Mucosa of descending colon (tissue), 3 donors: ENCODE data around the gene RBM47. TPM values are rescaled to one million over a fixed set of nuclear protein-coding genes. Genes with fewer than 3 reads are reported as not detected.

ENCODE experiments used
- ATAC-seq: fragments of 200-7000 bp; cut with Tn5 transposase; one replicate; pipeline ENCODE4 v1.9.1; 2020; ENCODE audit warnings: mild to moderate bottlenecking, moderate library complexity
- DNase-seq, 3 donors: peaks; one replicate each; pipeline ENCODE4 v3.0.0-alpha.2; 2020
- H3K36me3 ChIP-seq: fragments of 200-600 bp; one replicate; pipeline ENCODE4 v1.8.0; 2021; ENCODE audit warnings: low read depth, mild to moderate bottlenecking
- H3K4me1 ChIP-seq: fragments of 200-600 bp; one replicate; pipeline ENCODE4 v1.8.0; 2021; ENCODE audit warnings: low read depth, mild to moderate bottlenecking
- H3K4me3 ChIP-seq: fragments of 200-600 bp; one replicate; pipeline ENCODE4 v1.8.0; 2021; ENCODE audit warnings: mild to moderate bottlenecking
- H3K9me3 ChIP-seq: fragments of 200-600 bp; one replicate; pipeline ENCODE4 v1.8.0; 2021; ENCODE audit warnings: mild to moderate bottlenecking
- intact Hi-C, 2 donors: fragments of 100-400 bp; cut with DNase I in 1 of 2; cut with micrococcal nuclease in 1 of 2; formaldehyde crosslinking; loops; one replicate each; pipeline versions ENCODE4 v1.11.0 to v1.11.1; 2022; cut with DNase I, micrococcal nuclease
- total RNA-seq, 3 donors: library from RNA; stranded (reverse); fragmentation: NEBNext Ultra II Directional in 2 of 3; extraction: Animal tissue kit (Norgen Biotek cat#: 25700) in 2 of 3; gene quantifications; one replicate each; pipeline versions ENCODE4 v1.2.1 to v1.2.4, GENCODE V29; 2021 to 2023
- TF ChIP-seq, protein P1 (sequence below): fragments of 200-600 bp; IDR thresholded peaks from one replicate; pipeline ENCODE4 v1.8.0; 2022; ENCODE audit warnings: antibody characterized with exemption, mild to moderate bottlenecking
- donor health status: DM: no; HTN: no; CAD: no; lungs with moderate emphysema.
- donor health status: DM: no; HTN: no; CAD: no.
- donor health status: DM: no; HTN: yes; CAD: no.

The RBM47 gene
- total RNA-seq, 3 donors from 2014 or later = 144 to 309 (median 258) TPM

DNA sequence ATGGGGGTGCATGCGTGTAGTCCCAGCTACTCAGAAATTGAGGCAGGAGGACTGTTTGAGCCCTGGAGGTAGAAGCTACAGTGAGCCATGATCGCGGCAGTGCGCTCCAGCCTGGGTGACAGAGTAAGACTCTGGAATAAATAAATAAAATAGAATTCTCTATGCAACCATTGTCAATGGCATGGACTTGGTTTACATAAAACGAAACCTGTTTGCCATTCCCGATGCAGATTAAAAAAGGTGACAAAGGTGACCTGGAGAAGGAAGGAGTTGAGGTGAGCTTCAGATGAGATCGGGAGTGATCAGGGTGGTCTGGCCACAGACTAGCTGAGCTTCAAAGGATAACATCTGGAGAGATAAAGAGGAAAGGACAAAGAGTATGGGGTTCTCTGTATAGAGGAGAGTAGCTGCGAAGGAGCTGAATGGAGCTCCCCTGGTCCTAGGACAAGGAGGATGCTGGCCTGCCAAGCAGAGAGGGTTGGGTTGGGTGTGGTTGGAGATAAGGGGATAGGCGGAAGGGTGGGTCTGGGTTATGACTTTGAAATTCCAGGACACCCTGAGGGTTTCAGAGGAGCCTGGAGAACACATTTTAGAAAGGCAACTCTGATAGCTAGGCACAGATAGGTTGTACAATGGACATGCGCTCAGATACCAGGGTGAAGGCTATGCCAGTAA, 98.6 kb downstream of the RBM47 start:
- ATAC-seq (peak; percentile 98), DNase-seq (peak; percentile 74 to 84 (median 77))
- TF ChIP-seq, protein P1, sequence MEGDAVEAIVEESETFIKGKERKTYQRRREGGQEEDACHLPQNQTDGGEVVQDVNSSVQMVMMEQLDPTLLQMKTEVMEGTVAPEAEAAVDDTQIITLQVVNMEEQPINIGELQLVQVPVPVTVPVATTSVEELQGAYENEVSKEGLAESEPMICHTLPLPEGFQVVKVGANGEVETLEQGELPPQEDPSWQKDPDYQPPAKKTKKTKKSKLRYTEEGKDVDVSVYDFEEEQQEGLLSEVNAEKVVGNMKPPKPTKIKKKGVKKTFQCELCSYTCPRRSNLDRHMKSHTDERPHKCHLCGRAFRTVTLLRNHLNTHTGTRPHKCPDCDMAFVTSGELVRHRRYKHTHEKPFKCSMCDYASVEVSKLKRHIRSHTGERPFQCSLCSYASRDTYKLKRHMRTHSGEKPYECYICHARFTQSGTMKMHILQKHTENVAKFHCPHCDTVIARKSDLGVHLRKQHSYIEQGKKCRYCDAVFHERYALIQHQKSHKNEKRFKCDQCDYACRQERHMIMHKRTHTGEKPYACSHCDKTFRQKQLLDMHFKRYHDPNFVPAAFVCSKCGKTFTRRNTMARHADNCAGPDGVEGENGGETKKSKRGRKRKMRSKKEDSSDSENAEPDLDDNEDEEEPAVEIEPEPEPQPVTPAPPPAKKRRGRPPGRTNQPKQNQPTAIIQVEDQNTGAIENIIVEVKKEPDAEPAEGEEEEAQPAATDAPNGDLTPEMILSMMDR = no peak
- Histone ChIP-seq H3K4me3 (no peak overlapping the region), H3K9me3 (no peaks in the 10 kb centered on the region), H3K4me1 (peaks cover 16% of the 10 kb centered on the region), H3K36me3 (no peaks in the 10 kb centered on the region)
- intact Hi-C loops = no loop called here

DNA sequence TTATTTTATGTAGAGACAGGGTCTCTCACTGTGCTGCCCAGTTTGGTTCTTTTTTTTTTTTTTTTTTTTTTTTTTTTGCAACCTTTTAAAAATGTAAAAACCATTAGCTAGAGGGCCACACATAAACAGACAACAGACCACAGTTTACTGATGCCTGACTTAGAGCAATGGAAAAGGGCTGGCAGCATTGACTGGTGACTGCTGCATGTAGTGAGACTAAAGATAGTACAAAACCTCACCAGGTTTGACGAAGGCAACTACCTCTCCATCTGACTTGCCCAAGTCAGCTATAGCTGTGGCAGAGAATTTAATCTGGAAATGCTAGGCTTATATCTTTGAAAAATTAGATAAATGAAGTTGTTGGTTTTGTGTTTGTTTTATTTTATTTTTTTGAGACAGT, 102.9 kb downstream of the RBM47 start:
- no peak for DNase-seq
- Histone ChIP-seq H3K36me3 (no peaks in the 10 kb centered on the region), H3K4me3 (no peak overlapping the region), H3K9me3 (no peaks in the 10 kb centered on the region), H3K4me1 (peaks cover 18% of the 10 kb centered on the region)
- TF ChIP-seq, protein P1 = no peak
- ATAC-seq = no peak
- intact Hi-C loops = no loop called here

DNA sequence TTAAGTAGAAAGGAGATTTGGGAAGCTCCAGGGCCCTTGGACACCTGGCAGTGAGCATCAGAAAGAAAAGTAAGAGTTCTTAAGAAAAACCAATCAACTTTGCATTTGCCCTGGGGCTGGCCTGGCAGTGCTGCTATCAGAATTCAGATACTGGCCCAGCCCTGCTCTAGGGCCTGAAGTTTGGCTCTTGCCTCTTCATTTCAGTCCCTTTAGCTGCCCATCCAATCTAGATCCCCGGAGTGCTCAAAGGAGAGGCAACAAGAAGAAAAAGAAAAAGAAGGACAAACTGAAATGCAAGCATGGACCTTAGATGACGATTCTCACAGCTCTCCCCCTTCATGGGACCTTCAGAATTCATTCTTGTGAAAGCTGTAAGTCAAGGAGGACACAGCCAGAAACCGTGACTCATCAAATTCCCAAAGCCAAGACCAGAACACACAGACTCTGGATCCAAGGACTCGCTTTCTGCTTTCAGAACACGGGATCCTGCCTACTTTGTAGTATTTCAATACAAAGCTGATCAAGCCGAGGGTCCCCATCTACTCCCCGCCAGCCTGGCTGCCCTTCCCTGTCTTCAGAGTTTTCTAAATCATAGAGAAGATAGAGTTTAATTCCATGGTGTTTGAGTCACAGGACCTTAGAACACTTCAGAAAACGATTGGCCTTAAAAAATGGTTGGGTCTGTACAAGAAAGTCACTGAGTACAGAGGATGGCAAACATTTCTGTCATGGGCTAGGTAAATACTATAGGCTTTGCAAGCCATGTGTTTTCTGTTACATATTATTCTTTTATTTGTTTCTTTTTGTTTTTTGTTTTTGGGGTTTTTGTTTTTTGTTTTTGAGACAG, 103.7 kb downstream of the RBM47 start:
- peak; percentile 48 for ATAC-seq
- H3K4me3 ChIP-seq = no peak overlapping the region
- TF ChIP-seq, protein P1 = no peak
- H3K36me3 ChIP-seq = no peaks in the 10 kb centered on the region
- no peaks in the 10 kb centered on the region for H3K9me3 ChIP-seq
- DNase-seq = no peak
- intact Hi-C loops = no loop called here
- H3K4me1 ChIP-seq = peaks cover 11% of the 10 kb centered on the region

DNA sequence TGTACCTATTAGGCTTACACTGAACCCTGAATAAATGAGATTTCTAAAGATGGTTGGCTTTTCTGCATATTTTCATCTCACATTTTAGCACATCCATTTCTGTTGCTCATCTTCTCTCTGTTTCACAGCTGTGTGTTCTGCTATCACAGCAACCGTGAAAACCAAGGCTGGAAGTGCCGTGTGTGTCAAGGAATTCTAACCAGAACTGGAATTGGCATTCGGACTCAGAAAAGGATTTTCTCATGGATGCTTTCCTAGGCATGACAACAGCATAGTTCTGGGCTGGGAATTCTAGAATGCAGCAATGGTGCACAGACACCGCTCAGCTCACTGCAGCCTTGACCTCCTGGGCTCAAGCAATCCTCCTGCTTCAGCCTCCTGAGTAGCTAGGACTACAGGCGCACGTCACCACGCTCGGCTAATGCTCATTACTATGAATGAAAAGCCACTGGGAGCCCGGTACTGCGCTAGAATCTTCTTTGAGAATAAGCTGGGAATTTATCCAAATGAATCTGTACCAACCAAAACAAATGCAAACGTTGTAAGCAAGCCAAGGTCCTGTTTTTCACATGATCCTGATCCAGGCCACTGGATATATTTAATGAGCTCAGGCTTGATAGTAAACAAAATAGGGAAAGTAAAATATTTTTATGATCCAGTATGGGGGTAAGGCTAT, 105.2 kb downstream of the RBM47 start:
- no peak for ATAC-seq
- no peak for DNase-seq
- TF ChIP-seq, protein P1 = no peak

DNA sequence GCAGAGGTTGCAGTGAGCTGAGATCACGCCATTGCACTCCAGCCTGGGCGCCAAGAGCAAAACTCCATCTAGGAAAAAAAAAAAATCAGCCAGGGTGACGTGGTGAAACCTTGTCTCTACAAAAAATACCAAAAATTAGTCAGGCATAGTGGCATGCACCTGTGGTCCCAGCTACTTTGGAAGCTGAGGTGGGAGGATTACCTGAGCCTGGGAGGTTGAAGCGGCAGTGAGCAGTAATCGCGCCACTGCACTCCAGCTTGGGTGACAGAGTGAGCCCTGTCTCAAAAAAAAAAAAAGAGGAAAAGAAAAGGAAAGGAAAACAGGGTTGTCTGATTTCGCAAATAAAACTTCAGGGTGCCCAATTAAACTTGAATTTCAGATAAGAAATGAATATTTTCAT, 106.1 kb downstream of the RBM47 start:
- no peak for DNase-seq
- Histone ChIP-seq H3K36me3 (no peaks in the 10 kb centered on the region), H3K4me1 (peaks cover 3% of the 10 kb centered on the region), H3K9me3 (no peaks in the 10 kb centered on the region), H3K4me3 (no peak overlapping the region)
- intact Hi-C loops = no loop called here
- TF ChIP-seq, protein P1 = no peak
- ATAC-seq = no peak

More for the DNA sequence above, 105.2 kb downstream of the RBM47 start:
- intact Hi-C loops = no loop called here
- Histone ChIP-seq H3K4me3 (no peak overlapping the region), H3K36me3 (no peaks in the 10 kb centered on the region), H3K4me1 (peaks cover 3% of the 10 kb centered on the region), H3K9me3 (no peaks in the 10 kb centered on the region)
